HEK293 (cell line): ENCODE measurements around the gene HIRIP3.

Experiments
- EGR2 ChIP-seq: fragments of 450-650 bp; formaldehyde crosslinking; IDR thresholded peaks from 2 replicates; pipeline ENCODE4 v1.5.1; 2016; ENCODE audit warnings: low read depth, missing biosample characterization, missing genetic modification characterization
- GLIS2 ChIP-seq: fragments of 450-650 bp; formaldehyde crosslinking; IDR thresholded peaks from 2 replicates; pipeline ENCODE4 v1.5.1; 2016; ENCODE audit warnings: missing biosample characterization, missing genetic modification characterization
- KLF7 ChIP-seq: fragments of 450-650 bp; formaldehyde crosslinking; IDR thresholded peaks from 2 replicates; pipeline ENCODE4 v1.5.1; 2016; ENCODE audit warnings: missing biosample characterization, missing genetic modification characterization, borderline replicate concordance
- PRDM10 ChIP-seq: fragments of 450-650 bp; formaldehyde crosslinking; IDR thresholded peaks from 2 replicates; pipeline ENCODE4 v1.5.1; 2016; ENCODE audit warnings: missing biosample characterization, missing genetic modification characterization
- SETDB1 ChIP-seq: IDR thresholded peaks from one replicate; pipeline ENCODE4 v1.6.1; 2017; ENCODE audit warnings: mild to moderate bottlenecking, low read length, moderate library complexity, mixed read lengths; ENCODE audit not compliant: insufficient read length
- YY1 ChIP-seq: fragments of 450-650 bp; formaldehyde crosslinking; IDR thresholded peaks from 2 replicates; pipeline ENCODE4 v1.5.1; 2018; ENCODE audit warnings: missing biosample characterization, missing genetic modification characterization
- ZBTB8A ChIP-seq: fragments of 450-650 bp; formaldehyde crosslinking; IDR thresholded peaks from 2 replicates; pipeline ENCODE4 v1.5.1; 2016; ENCODE audit warnings: missing biosample characterization, missing genetic modification characterization
- ZFP69B ChIP-seq: fragments of 450-650 bp; formaldehyde crosslinking; IDR thresholded peaks from 2 replicates; pipeline ENCODE4 v1.5.1; 2016; ENCODE audit warnings: missing biosample characterization, missing genetic modification characterization
- ZNF132 ChIP-seq: fragments of 450-650 bp; formaldehyde crosslinking; IDR thresholded peaks from 2 replicates; pipeline ENCODE4 v1.5.1; 2017; ENCODE audit warnings: missing biosample characterization, missing genetic modification characterization, borderline replicate concordance
- ZNF146 ChIP-seq: fragments of 450-650 bp; formaldehyde crosslinking; IDR thresholded peaks from 2 replicates; pipeline ENCODE4 v1.5.1; 2016; ENCODE audit warnings: missing biosample characterization, missing genetic modification characterization
- ZNF157 ChIP-seq: fragments of 450-650 bp; formaldehyde crosslinking; IDR thresholded peaks from 2 replicates; pipeline ENCODE4 v1.5.1; 2016; ENCODE audit warnings: missing biosample characterization, missing genetic modification characterization
- ZNF214 ChIP-seq: fragments of 450-650 bp; formaldehyde crosslinking; IDR thresholded peaks from 2 replicates; pipeline ENCODE4 v1.5.1; 2017; ENCODE audit warnings: missing biosample characterization, mild to moderate bottlenecking, missing genetic modification characterization, borderline replicate concordance
- ZNF302 ChIP-seq: fragments of 450-650 bp; formaldehyde crosslinking; IDR thresholded peaks from 2 replicates; pipeline ENCODE4 v1.5.1; 2016; ENCODE audit warnings: missing biosample characterization, missing genetic modification characterization, low read depth
- ZNF362 ChIP-seq: fragments of 450-650 bp; formaldehyde crosslinking; IDR thresholded peaks from 2 replicates; pipeline ENCODE4 v1.5.1; 2016; ENCODE audit warnings: missing biosample characterization, missing genetic modification characterization
- ZNF398 ChIP-seq: fragments of 450-650 bp; formaldehyde crosslinking; IDR thresholded peaks from 2 replicates; pipeline ENCODE4 v1.5.1; 2017; ENCODE audit warnings: missing biosample characterization, missing genetic modification characterization
- ZNF404 ChIP-seq: fragments of 450-650 bp; formaldehyde crosslinking; IDR thresholded peaks from 2 replicates; pipeline ENCODE4 v1.5.1; 2017; ENCODE audit warnings: missing biosample characterization, missing genetic modification characterization
- ZNF510 ChIP-seq: fragments of 450-650 bp; formaldehyde crosslinking; IDR thresholded peaks from 2 replicates; pipeline ENCODE4 v1.5.1; 2018; ENCODE audit warnings: mild to moderate bottlenecking, missing genetic modification characterization, missing biosample characterization; ENCODE audit not compliant: insufficient replicate concordance
- ZNF529 ChIP-seq: fragments of 450-650 bp; formaldehyde crosslinking; IDR thresholded peaks from 2 replicates; pipeline ENCODE4 v1.5.1; 2017; ENCODE audit warnings: missing genetic modification characterization, missing biosample characterization; ENCODE audit not compliant: insufficient replicate concordance
- ZNF548 ChIP-seq: fragments of 450-650 bp; formaldehyde crosslinking; IDR thresholded peaks from 2 replicates; pipeline ENCODE4 v1.5.1; 2016; ENCODE audit warnings: missing biosample characterization, missing genetic modification characterization
- ZNF571 ChIP-seq: fragments of 450-650 bp; formaldehyde crosslinking; IDR thresholded peaks from 2 replicates; pipeline ENCODE4 v1.5.0; 2017; ENCODE audit warnings: missing biosample characterization, missing genetic modification characterization
- ZNF707 ChIP-seq: fragments of 450-650 bp; formaldehyde crosslinking; IDR thresholded peaks from 2 replicates; pipeline ENCODE4 v1.5.1; 2016; ENCODE audit warnings: missing biosample characterization, missing genetic modification characterization
- ZNF776 ChIP-seq: fragments of 450-650 bp; formaldehyde crosslinking; IDR thresholded peaks from 2 replicates; pipeline ENCODE4 v1.5.0; 2017; ENCODE audit warnings: missing biosample characterization, missing genetic modification characterization, borderline replicate concordance
- ZSCAN16 ChIP-seq: fragments of 450-650 bp; formaldehyde crosslinking; IDR thresholded peaks from 2 replicates; pipeline ENCODE4 v1.5.1; 2016; ENCODE audit warnings: missing biosample characterization, missing genetic modification characterization
- TF ChIP-seq, protein P1 (sequence below): fragments of 450-650 bp; formaldehyde crosslinking; IDR thresholded peaks from 2 replicates; pipeline ENCODE4 v1.5.1; 2016; ENCODE audit warnings: missing biosample characterization, missing genetic modification characterization
- TF ChIP-seq, protein P2 (sequence below): fragments of 450-650 bp; formaldehyde crosslinking; IDR thresholded peaks from 2 replicates; pipeline ENCODE4 v1.5.1; 2016; ENCODE audit warnings: missing biosample characterization, missing genetic modification characterization
- TF ChIP-seq, protein P3 (sequence below): fragments of 450-650 bp; formaldehyde crosslinking; IDR thresholded peaks from 2 replicates; pipeline ENCODE4 v1.5.1; 2016; ENCODE audit warnings: missing biosample characterization, missing genetic modification characterization
- TF ChIP-seq, protein P4 (sequence below): fragments of 450-650 bp; formaldehyde crosslinking; IDR thresholded peaks from 2 replicates; pipeline ENCODE4 v1.5.1; 2016; ENCODE audit warnings: missing biosample characterization, missing genetic modification characterization

HIRIP3 gene

DNA sequence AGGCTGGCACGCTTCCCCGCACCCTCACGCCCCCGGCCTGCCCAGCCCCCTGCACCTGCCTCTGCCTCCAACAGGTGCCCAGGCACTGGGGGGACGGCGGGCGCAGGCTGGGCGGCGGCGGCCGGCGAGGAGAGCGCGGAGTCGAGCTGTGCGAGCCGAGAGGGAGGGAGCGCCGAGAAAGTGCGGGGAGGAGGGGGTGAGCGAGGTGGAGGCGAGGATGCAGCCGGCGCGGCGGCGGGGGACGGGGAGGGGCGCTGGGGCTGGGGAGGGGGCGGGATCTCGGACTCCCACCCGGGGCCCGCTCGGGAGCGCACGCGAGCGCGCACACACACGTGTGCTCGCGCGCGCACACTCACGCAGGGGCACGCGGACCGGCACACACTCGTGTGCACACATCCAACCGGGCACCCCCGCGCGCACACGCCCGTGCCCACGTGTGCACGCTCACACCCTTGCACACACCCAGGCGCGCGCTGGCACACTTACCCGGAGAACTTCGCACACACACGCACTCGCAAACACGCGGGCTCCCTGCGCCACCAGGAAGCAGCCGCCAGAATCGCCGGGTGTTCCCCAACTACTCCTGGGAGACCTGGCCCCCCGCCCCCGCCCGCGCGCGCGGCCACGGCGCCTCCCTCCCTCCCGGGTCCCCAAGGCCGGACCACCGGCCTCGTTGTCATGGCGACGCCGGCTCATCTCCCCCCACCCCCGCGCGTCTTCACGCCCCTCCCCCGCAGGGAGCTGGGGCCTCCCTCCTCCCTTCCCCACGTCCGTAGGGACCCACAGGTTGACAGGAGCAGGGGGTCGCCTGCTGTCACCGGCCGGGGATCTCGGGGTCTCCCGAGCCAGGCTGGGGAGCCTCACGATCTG, 15.7 kb upstream of the HIRIP3 start, which contains the start of gene DOC2A (continued):
- no peak for TF ChIP-seq ZNF362
- TF ChIP-seq GLIS2 (tag by site-specific recombination): peak; percentile 58; the same call in 1 of the 2 replicates
- no peak for TF ChIP-seq PRDM10 (tag by site-specific recombination)
- TF ChIP-seq ZNF548 (tag by site-specific recombination): no peak
- no peak for TF ChIP-seq ZNF302 (tag by site-specific recombination)
- TF ChIP-seq, protein P1, sequence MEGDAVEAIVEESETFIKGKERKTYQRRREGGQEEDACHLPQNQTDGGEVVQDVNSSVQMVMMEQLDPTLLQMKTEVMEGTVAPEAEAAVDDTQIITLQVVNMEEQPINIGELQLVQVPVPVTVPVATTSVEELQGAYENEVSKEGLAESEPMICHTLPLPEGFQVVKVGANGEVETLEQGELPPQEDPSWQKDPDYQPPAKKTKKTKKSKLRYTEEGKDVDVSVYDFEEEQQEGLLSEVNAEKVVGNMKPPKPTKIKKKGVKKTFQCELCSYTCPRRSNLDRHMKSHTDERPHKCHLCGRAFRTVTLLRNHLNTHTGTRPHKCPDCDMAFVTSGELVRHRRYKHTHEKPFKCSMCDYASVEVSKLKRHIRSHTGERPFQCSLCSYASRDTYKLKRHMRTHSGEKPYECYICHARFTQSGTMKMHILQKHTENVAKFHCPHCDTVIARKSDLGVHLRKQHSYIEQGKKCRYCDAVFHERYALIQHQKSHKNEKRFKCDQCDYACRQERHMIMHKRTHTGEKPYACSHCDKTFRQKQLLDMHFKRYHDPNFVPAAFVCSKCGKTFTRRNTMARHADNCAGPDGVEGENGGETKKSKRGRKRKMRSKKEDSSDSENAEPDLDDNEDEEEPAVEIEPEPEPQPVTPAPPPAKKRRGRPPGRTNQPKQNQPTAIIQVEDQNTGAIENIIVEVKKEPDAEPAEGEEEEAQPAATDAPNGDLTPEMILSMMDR (tag by site-specific recombination): 0 out of 2 replicates have a peak, but pooled peaks have one; percentile 12
- TF ChIP-seq ZNF707 (tag by site-specific recombination): no peak
- no peak for TF ChIP-seq ZNF404 (tag by site-specific recombination)
- 0 out of 2 replicates have a peak, but pooled peaks have one; percentile 7 for TF ChIP-seq ZBTB8A (tag by site-specific recombination)
- no peak for TF ChIP-seq ZFP69B (tag by site-specific recombination)
- no peak for TF ChIP-seq ZNF529 (tag by site-specific recombination)
- TF ChIP-seq ZNF132: no peak
- TF ChIP-seq EGR2 (tag by site-specific recombination): peak; percentile 27; the same call in 1 of the 2 replicates
- no peak for TF ChIP-seq ZSCAN16 (tag by site-specific recombination)
- TF ChIP-seq, protein P2, sequence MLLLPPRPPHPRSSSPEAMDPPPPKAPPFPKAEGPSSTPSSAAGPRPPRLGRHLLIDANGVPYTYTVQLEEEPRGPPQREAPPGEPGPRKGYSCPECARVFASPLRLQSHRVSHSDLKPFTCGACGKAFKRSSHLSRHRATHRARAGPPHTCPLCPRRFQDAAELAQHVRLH: no peak
- no peak for TF ChIP-seq ZNF571
- TF ChIP-seq YY1 (tag by site-specific recombination): no peak
- TF ChIP-seq KLF7: no peak
- 0 out of 2 replicates have a peak, but pooled peaks have one; percentile 4 for TF ChIP-seq ZNF146
- TF ChIP-seq, protein P3, sequence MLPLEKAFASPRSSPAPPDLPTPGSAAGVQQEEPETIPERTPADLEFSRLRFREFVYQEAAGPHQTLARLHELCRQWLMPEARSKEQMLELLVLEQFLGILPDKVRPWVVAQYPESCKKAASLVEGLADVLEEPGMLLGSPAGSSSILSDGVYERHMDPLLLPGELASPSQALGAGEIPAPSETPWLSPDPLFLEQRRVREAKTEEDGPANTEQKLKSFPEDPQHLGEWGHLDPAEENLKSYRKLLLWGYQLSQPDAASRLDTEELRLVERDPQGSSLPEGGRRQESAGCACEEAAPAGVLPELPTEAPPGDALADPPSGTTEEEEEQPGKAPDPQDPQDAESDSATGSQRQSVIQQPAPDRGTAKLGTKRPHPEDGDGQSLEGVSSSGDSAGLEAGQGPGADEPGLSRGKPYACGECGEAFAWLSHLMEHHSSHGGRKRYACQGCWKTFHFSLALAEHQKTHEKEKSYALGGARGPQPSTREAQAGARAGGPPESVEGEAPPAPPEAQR (tag by site-specific recombination): no peak
- no peak for TF ChIP-seq ZNF157 (tag by site-specific recombination)
- TF ChIP-seq, protein P4, sequence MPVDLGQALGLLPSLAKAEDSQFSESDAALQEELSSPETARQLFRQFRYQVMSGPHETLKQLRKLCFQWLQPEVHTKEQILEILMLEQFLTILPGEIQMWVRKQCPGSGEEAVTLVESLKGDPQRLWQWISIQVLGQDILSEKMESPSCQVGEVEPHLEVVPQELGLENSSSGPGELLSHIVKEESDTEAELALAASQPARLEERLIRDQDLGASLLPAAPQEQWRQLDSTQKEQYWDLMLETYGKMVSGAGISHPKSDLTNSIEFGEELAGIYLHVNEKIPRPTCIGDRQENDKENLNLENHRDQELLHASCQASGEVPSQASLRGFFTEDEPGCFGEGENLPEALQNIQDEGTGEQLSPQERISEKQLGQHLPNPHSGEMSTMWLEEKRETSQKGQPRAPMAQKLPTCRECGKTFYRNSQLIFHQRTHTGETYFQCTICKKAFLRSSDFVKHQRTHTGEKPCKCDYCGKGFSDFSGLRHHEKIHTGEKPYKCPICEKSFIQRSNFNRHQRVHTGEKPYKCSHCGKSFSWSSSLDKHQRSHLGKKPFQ (tag by site-specific recombination): peak; percentile 91
- no peak for TF ChIP-seq ZNF776 (tag by site-specific recombination)
- peak; percentile 96 for TF ChIP-seq ZNF398
- TF ChIP-seq SETDB1: no peak
- no peak for TF ChIP-seq ZNF510 (tag by site-specific recombination)
- TF ChIP-seq ZNF214: no peak
